ENCODE data around the gene UQCRC1.

Gene UQCRC1

GRCh38 chr3:48573973-48574585 lies 35.4 kb downstream of the UQCRC1 start:
- Histone ChIP-seq H3K36me3 (ENCODE audit: control insufficient read depth, low read length) (no peaks in the 10 kb centered on the region), H3K27me3 (ENCODE audit: control insufficient read depth, low read length) (no peaks in the 10 kb centered on the region), H3K4me3 (ENCODE audit: low read length) (no peak overlapping the region), H3K27ac (ENCODE audit: low read depth, low read length) (no peak overlapping the region), H3K9me3 (ENCODE audit: control insufficient read depth, insufficient read depth, low read length) (no peaks in the 10 kb centered on the region), H3K9me2 (replicated peaks; ENCODE audit: control insufficient read depth, low read length) (no peaks in the 10 kb centered on the region), H3F3A (ENCODE audit: control insufficient read depth, insufficient read depth) (no peaks in the 10 kb centered on the region), H3K4me1 (ENCODE audit: control insufficient read depth, low read length) (no peaks in the 10 kb centered on the region), H3K79me2 (ENCODE audit: control insufficient read depth, low read length) (no peaks in the 10 kb centered on the region), H3K4me2 (ENCODE audit: low read length) (no peak overlapping the region), H4K20me1 (ENCODE audit: control insufficient read depth, insufficient read depth, low read depth, low read length) (no peaks in the 10 kb centered on the region)
- TF ChIP-seq CTCF (IDR thresholded peaks at IDR 0.05; ENCODE audit: low read depth, low read length, poor library complexity, severe bottlenecking) (no peak), EZH2phosphoT487 (IDR thresholded peaks at IDR 0.05; ENCODE audit: borderline replicate concordance, low read length) (no peak)

- Histone ChIP-seq H3K9me2 (replicated peaks; ENCODE audit: control insufficient read depth, low read length) (no peaks in the 10 kb centered on the region), H3K79me2 (ENCODE audit: control insufficient read depth, low read length) (no peaks in the 10 kb centered on the region), H4K20me1 (ENCODE audit: control insufficient read depth, insufficient read depth, low read depth, low read length) (no peaks in the 10 kb centered on the region), H3K4me1 (ENCODE audit: control insufficient read depth, low read length) (no peaks in the 10 kb centered on the region), H3K9me3 (ENCODE audit: control insufficient read depth, insufficient read depth, low read length) (no peaks in the 10 kb centered on the region), H3K4me3 (ENCODE audit: low read length) (no peak overlapping the region), H3K36me3 (ENCODE audit: control insufficient read depth, low read length) (no peaks in the 10 kb centered on the region), H3K27me3 (ENCODE audit: control insufficient read depth, low read length) (no peaks in the 10 kb centered on the region), H3K4me2 (ENCODE audit: low read length) (no peak overlapping the region), H3K27ac (ENCODE audit: low read depth, low read length) (no peak overlapping the region), H3F3A (ENCODE audit: control insufficient read depth, insufficient read depth) (no peaks in the 10 kb centered on the region)
- TF ChIP-seq EZH2phosphoT487 (IDR thresholded peaks at IDR 0.05; ENCODE audit: borderline replicate concordance, low read length) (no peak), CTCF (IDR thresholded peaks at IDR 0.05; ENCODE audit: low read depth, low read length, poor library complexity, severe bottlenecking) (no peak)
Measured at GRCh38 chr3:48572517-48572916, 36.9 kb downstream of the UQCRC1 start.

GRCh38 chr3:48571938-48572337 lies 37.5 kb downstream of the UQCRC1 start:
- no peaks in the 10 kb centered on the region for H3K9me3 ChIP-seq (ENCODE audit: control insufficient read depth, insufficient read depth, low read length)
- H3K79me2 ChIP-seq (ENCODE audit: control insufficient read depth, low read length): no peaks in the 10 kb centered on the region
- H3K4me1 ChIP-seq (ENCODE audit: control insufficient read depth, low read length): no peaks in the 10 kb centered on the region
- H3K27me3 ChIP-seq (ENCODE audit: control insufficient read depth, low read length): no peaks in the 10 kb centered on the region
- no peaks in the 10 kb centered on the region for H3K9me2 ChIP-seq (replicated peaks; ENCODE audit: control insufficient read depth, low read length)
- no peaks in the 10 kb centered on the region for H3F3A ChIP-seq (ENCODE audit: control insufficient read depth, insufficient read depth)
- no peaks in the 10 kb centered on the region for H4K20me1 ChIP-seq (ENCODE audit: control insufficient read depth, insufficient read depth, low read depth, low read length)
- no peak overlapping the region for H3K27ac ChIP-seq (ENCODE audit: low read depth, low read length)
- H3K4me3 ChIP-seq (ENCODE audit: low read length): no peak overlapping the region
- H3K4me2 ChIP-seq (ENCODE audit: low read length): no peak overlapping the region
- no peaks in the 10 kb centered on the region for H3K36me3 ChIP-seq (ENCODE audit: control insufficient read depth, low read length)
- TF ChIP-seq CTCF (IDR thresholded peaks at IDR 0.05; ENCODE audit: low read depth, low read length, poor library complexity, severe bottlenecking) (no peak), EZH2phosphoT487 (IDR thresholded peaks at IDR 0.05; ENCODE audit: borderline replicate concordance, low read length) (no peak)
